ENCODE data around the gene KDM3A. TPM values are rescaled to one million over a fixed set of nuclear protein-coding genes. Genes with fewer than 3 reads are reported as not detected.

The KDM3A gene, protein sequence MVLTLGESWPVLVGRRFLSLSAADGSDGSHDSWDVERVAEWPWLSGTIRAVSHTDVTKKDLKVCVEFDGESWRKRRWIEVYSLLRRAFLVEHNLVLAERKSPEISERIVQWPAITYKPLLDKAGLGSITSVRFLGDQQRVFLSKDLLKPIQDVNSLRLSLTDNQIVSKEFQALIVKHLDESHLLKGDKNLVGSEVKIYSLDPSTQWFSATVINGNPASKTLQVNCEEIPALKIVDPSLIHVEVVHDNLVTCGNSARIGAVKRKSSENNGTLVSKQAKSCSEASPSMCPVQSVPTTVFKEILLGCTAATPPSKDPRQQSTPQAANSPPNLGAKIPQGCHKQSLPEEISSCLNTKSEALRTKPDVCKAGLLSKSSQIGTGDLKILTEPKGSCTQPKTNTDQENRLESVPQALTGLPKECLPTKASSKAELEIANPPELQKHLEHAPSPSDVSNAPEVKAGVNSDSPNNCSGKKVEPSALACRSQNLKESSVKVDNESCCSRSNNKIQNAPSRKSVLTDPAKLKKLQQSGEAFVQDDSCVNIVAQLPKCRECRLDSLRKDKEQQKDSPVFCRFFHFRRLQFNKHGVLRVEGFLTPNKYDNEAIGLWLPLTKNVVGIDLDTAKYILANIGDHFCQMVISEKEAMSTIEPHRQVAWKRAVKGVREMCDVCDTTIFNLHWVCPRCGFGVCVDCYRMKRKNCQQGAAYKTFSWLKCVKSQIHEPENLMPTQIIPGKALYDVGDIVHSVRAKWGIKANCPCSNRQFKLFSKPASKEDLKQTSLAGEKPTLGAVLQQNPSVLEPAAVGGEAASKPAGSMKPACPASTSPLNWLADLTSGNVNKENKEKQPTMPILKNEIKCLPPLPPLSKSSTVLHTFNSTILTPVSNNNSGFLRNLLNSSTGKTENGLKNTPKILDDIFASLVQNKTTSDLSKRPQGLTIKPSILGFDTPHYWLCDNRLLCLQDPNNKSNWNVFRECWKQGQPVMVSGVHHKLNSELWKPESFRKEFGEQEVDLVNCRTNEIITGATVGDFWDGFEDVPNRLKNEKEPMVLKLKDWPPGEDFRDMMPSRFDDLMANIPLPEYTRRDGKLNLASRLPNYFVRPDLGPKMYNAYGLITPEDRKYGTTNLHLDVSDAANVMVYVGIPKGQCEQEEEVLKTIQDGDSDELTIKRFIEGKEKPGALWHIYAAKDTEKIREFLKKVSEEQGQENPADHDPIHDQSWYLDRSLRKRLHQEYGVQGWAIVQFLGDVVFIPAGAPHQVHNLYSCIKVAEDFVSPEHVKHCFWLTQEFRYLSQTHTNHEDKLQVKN (N-terminal part only)
- total RNA-seq = 9.2 and 14.1 TPM in 2 replicates

DNA sequence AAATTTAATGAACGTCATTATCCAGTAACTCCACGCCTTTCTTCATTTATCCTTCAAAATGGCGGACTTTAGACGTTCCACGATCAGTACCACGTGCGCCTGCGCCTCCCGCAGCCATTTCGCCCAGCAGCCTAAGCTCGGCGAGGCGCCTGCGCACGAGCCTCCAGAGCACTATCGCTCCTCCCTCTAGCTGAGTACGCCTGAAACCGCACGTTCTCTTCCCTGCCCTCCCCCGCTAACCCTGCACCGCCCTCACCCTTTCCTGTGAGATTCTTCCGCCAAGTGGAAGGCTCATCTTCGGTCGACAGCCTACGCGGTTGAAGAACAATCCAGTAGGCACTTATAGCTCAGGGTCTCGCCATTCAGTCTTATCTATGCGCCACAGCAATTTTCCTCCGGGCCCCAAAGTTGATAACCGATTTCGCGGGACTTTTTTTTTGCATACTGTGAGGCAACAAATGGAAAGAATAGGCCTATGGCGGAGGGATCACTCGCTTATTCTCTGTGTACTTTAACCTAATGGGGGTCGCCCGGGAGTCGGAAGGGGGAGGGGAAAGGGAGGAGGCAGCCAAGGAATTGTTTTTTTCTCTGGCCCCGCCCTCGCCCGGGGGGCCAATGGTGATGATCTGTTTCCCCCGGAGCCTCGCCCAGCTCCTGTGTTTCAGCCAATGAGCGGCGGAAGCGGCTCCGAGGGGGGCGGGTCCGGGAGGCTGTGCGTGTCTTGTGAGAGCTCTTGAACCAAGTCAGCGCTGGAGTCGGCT lies at the start of gene KDM3A:
TSS of gene KDM3A (plus strand) at position 741 of the 761 bp plus-strand sequence. CDS start 677 bp downstream, outside the sequence.

Small RNAs within 50 kb of the gene (small RNA-seq; reads per million reads assigned to genes)
- not detected for gene RNU6-640P

Other genes starting within 250 kb of the KDM3A start
- 59.5 and 84.3 TPM in 2 replicates for gene IMMT, start 245.9 kb upstream of the KDM3A start, total RNA-seq
- 47.8 and 63.3 TPM in 2 replicates for gene MRPL35, start 241.9 kb upstream of the KDM3A start, total RNA-seq
- gene REEP1, start 103.7 kb upstream of the KDM3A start, total RNA-seq = under 0.01 and 0.20 TPM in 2 replicates
- gene CHMP3, start 122.1 kb downstream of the KDM3A start, total RNA-seq = 43.4 and 43.7 TPM in 2 replicates
- gene RNF103, start 182.5 kb downstream of the KDM3A start, total RNA-seq = 10.7 and 11.9 TPM in 2 replicates

Measured in subcutaneous preadipocyte (primary cell).